Urinary bladder (tissue), 4 donors: ENCODE measurements around the gene PUSL1. TPM values are rescaled to one million over a fixed set of nuclear protein-coding genes. Genes with fewer than 3 reads are reported as not detected.

Experiments
- DNase-seq: peaks from one replicate; pipeline ENCODE4 v3.0.0-alpha.2; 2015; ENCODE audit errors: extremely low spot score
- H3K27ac ChIP-seq: one replicate; pipeline ENCODE4 v1.5.1; 2013; ENCODE audit warnings: low read depth, mild to moderate bottlenecking, moderate library complexity
- H3K36me3 ChIP-seq: one replicate; pipeline ENCODE4 v1.6.1; 2013; ENCODE audit warnings: mild to moderate bottlenecking, moderate library complexity; ENCODE audit not compliant: insufficient read depth
- H3K4me1 ChIP-seq: one replicate; pipeline ENCODE4 v1.6.1; 2013; ENCODE audit warnings: mild to moderate bottlenecking, moderate library complexity; ENCODE audit not compliant: insufficient read depth
- H3K4me3 ChIP-seq: one replicate; pipeline ENCODE4 v1.5.1; 2013; ENCODE audit warnings: low read depth, low read length
- WGBS: extraction: QIAGEN DNeasy Blood & Tissue Kit; methylation state at CpG from one replicate; pipeline ENCODE4 v1.1.7; 2013; 5-methylcytosine and 5-hydroxymethylcytosine counted together
- polyA plus RNA-seq: library from polyadenylated mRNA; stranded (reverse); fragments of 200-250 nt; gene quantifications from one replicate; pipeline ENCODE4 v1.2.3, GENCODE V29; 2013
- total RNA-seq: library from RNA; depleted of rRNA; stranded (reverse); fragments of >200 nt; gene quantifications from one replicate; pipeline ENCODE4 v1.2.3, GENCODE V29; 2014
- donor health status: healthy with polysubstance abuse.
- donor health status: healthy.

PUSL1 gene
- total and polyA plus RNA-seq, 2 donors, result 7.6 to 19.2 TPM

DNA sequence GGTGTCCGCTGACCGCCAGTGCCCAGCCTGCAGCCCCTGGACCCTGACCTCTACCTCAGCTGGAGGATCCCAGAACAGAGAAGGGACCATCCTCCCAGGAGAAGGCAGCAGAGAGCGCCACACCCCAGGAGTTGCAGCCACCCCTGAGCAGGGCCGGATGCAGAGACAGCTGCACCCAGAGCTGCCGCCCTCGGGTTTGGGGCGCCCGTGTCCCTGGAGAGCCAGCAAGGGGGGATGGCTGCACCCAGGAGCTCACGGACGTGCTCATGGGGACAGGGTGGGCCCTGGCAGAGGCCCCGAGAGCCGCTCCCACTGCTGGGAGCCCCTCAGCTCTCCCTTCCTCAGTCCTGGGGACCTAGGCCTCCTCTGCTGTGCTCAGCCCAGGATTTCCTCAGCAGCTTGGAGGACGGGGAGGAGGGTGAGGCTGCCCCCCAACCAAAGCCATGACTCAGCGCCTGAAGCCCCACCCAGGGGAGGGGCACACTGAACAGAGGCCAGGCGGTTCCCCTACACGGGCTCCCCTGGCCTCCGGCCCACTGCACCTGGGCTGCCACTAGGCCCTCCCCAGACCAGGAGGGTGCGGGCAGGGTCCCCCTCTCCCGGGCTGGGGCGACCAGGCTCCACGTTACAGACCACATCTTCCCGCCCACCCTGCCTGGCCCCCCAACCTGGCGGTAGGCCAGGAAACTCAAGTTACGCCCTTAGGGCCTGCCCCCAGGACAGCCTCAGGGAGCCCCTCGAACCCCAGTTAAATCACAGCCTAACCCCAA is 2.9 kb upstream of the PUSL1 start:
- WGBS, result 16% methylated on average over 25 of the region's 25 CpGs
- H3K27ac ChIP-seq, result peak overlapping the region; percentile 53
- H3K36me3 ChIP-seq, result no peaks in the 10 kb centered on the region
- peak; percentile 53 for DNase-seq
- H3K4me3 ChIP-seq, result peak overlapping the region; percentile 79
- no peaks in the 10 kb centered on the region for H3K4me1 ChIP-seq

DNA sequence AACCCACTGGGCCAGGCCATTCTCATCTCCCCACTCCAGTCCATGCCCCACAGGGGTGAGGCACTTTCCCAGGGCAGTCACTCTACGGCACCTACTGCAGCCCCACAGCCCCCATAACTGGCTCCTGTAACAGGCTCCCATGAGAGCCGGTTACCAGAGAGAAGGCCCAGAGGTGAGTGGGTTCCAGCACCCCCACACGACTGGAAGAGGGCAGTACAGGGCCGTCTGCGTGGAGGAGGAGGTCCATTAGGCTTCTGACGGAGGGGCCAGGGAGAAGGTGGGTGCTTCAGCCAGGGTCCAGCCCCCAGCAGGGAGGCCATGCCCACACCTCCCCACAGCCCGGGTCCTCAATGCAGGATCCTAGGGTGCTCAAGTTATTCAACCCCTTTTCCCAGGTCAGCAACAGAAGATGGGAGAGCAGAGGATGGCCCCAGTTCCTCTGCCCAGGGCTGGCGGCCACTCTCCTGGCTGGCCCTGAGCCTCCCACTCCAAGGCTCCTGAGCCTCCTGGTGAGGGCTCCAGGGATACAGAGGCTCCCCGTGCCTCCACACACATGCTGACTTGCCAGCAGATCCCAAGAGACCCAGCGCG is 2.2 kb upstream of the PUSL1 start:
- Histone ChIP-seq H3K27ac (peak overlapping the region; percentile 53), H3K4me1 (no peaks in the 10 kb centered on the region), H3K36me3 (no peaks in the 10 kb centered on the region), H3K4me3 (peak overlapping the region; percentile 79)
- WGBS, result 26% methylated on average over 11 of the region's 11 CpGs
- no peak for DNase-seq

DNA sequence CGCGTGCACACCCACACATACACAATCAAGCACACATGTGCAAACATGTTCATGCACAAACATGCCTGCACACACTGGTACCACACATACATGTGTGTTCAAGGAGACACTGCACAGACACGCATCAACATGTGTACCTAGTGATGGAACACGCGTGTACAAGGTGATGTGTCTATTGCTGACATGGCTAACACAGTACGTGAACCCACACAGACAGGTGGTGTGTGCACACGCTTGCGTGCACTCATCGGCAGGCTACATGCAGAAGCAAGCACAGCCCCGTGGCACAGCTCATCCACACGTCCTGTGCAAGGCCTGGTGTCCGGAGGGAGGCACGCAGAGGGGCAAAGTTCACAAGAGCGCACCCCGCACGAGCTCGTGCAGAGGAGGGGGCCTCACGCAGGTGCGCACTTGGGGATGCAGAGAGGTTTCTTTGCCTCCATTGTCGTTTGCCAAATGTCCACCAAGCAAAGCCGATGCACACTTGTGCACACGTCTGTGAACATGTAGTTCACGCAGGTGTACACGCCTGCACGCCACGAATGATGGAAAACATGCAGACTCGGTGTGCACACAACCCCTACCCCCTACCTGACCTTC is 1.6 kb upstream of the PUSL1 start:
- no peak for DNase-seq
- Histone ChIP-seq H3K36me3 (no peaks in the 10 kb centered on the region), H3K4me3 (peak overlapping the region; percentile 79), H3K27ac (no peak overlapping the region), H3K4me1 (no peaks in the 10 kb centered on the region)
- WGBS, result 28% methylated on average over 27 of the region's 27 CpGs

DNA sequence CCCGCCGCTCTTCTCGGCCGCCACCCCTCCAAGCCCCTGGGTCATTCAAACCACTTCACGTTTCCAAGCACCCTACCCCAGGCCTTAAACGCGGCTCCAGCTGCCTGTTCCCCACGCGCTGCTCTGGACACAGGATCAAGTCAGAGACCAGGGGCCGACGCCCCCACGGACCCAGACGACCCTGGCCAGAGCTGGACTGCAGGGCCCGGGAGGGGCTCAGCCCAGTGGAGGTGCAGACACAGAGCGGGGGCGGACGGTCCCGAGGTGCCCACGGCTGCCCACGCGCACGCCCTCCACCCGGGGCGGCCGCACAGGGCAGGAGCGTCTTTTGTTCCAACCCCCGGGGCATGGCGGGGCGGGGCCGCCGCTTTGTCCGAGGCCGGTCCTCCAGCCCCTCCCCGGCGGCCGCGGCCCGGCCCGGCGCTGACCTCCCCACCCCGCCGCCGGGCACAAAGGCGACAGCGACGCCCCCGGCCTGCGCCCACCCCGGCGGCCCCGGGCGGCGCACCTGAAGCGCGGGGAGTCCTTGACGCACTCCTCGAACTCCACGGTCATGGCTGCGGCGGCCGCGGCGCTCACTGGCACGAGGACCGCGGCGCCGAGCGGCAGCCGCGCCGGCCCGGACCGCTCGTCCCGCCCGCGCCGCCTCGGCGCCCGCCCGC is 1.0 kb upstream of the PUSL1 start:
- DNase-seq, result no peak
- H3K4me1 ChIP-seq, result no peaks in the 10 kb centered on the region
- H3K36me3 ChIP-seq, result peaks cover 1% of the 10 kb centered on the region

GRCh38 chr1:1308756-1309250 is 406 bp downstream of the PUSL1 start:
- H3K4me1 ChIP-seq, result no peaks in the 10 kb centered on the region
- WGBS, result under 1% methylated on average over 66 of the region's 66 CpGs

More for the DNA sequence above, 1.0 kb upstream of the PUSL1 start:
- under 1% methylated on average over 83 of the region's 83 CpGs for WGBS
- H3K27ac ChIP-seq, result peak overlapping the region; percentile 86
- H3K4me3 ChIP-seq, result peak overlapping the region; percentile 79

DNA sequence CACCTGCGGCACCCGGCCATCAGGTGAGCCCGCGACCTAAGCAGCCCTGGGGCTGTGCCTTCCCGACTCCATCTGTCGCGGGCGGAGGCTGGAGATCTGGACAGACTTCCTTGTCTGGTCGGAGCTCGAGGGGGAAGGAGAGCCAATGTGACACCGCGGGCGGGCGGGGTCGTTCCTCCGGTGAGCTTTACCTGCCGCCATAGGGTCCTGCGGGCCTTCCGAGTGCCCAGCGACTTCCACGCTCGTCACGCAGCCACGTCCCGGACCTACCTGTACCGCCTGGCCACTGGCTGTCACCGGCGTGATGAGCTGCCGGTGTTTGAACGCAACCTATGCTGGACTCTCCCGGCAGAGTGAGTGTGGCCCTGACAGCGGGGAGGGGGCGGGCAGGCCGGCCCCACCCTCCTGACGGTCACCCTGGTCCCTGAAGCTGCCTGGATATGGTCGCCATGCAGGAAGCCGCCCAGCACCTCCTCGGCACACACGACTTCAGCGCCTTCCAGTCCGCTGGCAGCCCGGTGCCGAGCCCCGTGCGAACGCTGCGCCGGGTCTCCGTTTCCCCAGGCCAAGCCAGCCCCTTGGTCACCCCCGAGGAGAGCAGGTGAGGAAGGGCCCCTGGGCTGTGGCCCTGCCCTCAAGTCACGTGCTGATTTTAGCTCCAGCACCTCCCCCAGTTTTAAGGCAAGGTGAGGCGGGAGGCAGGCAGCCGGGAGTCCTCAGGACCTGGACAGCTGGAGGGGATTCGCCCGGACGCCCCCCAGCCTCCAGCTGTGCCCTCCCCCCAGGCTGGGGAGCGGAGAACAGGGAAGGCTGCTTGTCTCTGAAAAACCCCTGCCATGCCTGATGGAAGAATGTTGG is 1.1 kb downstream of the PUSL1 start:
- Histone ChIP-seq H3K27ac (peak overlapping the region; percentile 30), H3K4me1 (no peaks in the 10 kb centered on the region), H3K36me3 (peaks cover 7% of the 10 kb centered on the region), H3K4me3 (peak overlapping the region; percentile 79)
- WGBS, result 31% methylated on average over 57 of the region's 57 CpGs
- no peak for DNase-seq

More at GRCh38 chr1:1308756-1309250, 406 bp downstream of the PUSL1 start:
- Histone ChIP-seq H3K36me3 (peaks cover 5% of the 10 kb centered on the region), H3K27ac (peak overlapping the region; percentile 83), H3K4me3 (peak overlapping the region; percentile 79)
- no peak for DNase-seq

DNA sequence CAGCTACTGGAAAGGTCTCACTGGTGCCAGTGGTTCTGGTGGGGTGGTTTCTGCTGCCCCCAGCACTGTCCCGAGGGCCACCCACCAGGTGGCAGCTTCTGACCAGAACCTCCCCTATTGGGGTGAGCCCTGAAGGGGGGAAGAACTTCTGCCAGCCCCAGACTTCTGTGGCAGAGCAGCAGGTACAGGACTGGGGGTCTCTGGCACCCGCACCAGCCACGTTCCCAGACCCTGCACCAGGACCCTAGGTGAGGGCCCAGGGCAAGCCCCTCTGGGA is 1.6 kb downstream of the PUSL1 start:
- Histone ChIP-seq H3K27ac (no peak overlapping the region), H3K36me3 (peaks cover 7% of the 10 kb centered on the region), H3K4me3 (no peak overlapping the region), H3K4me1 (no peaks in the 10 kb centered on the region)
- WGBS, result 77% methylated on average over 3 of the region's 3 CpGs
- no peak for DNase-seq

DNA sequence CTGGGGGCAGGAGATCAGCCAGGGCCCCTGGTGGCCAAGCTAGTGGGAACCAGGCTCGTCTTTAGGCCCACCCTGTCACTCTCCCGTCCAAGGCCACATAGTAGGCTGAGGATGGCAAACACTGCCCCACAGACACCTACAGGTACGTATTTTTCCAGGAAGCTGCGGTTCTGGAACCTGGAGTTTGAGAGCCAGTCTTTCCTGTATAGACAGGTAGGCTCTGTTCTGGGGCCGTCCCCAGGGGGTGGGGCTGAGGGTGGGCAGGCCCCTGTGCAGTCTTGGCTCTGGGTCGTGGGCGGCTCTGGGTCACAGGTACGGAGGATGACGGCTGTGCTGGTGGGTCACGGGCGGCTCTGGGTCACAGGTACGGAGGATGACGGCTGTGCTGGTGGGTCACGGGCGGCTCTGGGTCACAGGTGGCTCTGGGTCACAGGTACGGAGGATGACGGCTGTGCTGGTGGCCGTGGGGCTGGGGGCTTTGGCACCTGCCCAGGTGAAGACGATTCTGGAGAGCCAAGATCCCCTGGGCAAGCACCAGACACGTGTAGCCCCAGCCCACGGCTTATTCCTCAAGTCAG is 2.2 kb downstream of the PUSL1 start:
- DNase-seq, result no peak
- Histone ChIP-seq H3K4me3 (no peak overlapping the region), H3K36me3 (peaks cover 7% of the 10 kb centered on the region), H3K27ac (no peak overlapping the region), H3K4me1 (no peaks in the 10 kb centered on the region)
- WGBS, result 80% methylated on average over 21 of the region's 21 CpGs

- Histone ChIP-seq H3K4me3 (no peak overlapping the region), H3K4me1 (no peaks in the 10 kb centered on the region), H3K36me3 (peaks cover 7% of the 10 kb centered on the region), H3K27ac (no peak overlapping the region)
- DNase-seq, result no peak
- 86% methylated on average over 22 of the region's 22 CpGs for WGBS
Observed at GRCh38 chr1:1311107-1312104, 3.0 kb downstream of the PUSL1 start.

DNA sequence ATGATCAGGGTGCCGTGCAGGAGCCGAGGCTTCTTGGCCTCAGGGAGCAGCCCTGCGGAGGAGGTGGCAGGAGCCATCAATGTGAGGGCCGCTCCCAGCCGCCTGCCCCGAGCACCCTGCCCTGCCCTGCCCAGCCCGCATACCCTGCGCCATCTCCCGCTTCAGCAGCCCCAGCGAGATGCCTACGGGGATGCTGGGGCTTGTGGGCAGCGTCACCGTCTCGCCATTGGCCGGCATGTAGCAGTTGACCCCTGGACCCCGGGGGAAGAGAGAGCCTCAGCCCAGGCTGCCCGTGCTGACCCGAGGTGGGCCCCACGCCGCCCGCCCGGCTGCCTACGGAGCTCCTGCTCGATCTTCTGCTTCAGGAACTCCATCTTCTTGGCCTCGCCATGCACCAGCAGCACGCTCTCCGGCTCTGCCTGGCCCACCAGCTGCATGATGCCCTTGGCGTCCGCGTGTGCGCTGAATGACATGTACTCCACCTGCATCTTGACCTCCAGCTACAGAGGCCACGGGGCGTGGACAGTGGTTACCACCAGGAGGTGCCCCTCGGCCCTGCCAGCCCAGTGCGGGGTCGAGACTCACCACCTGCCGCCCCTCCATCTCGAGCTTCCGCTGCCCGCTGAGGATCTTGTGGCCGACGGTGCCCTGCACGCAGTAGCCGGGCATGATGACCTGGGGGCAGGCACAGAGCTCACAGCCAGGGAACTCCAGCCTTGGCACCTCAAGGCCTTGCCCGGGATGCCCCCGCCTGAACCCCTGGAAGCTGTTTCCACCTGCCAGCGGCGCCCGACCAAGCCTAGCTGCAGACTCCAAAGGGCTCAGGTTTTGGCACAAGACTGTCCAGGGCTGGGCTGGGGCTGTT is 4.3 kb downstream of the PUSL1 start:
- Histone ChIP-seq H3K4me1 (no peaks in the 10 kb centered on the region), H3K36me3 (peaks cover 7% of the 10 kb centered on the region), H3K4me3 (no peak overlapping the region), H3K27ac (no peak overlapping the region)
- 90% methylated on average over 49 of the region's 49 CpGs for WGBS
- DNase-seq, result no peak

- 91% methylated on average over 37 of the region's 37 CpGs for WGBS
- H3K4me3 ChIP-seq, result no peak overlapping the region
- no peak for DNase-seq
- no peaks in the 10 kb centered on the region for H3K4me1 ChIP-seq
- peaks cover 7% of the 10 kb centered on the region for H3K36me3 ChIP-seq
- H3K27ac ChIP-seq, result no peak overlapping the region
Observed at GRCh38 chr1:1313500-1314236, 5.3 kb downstream of the PUSL1 start.
